ENCODE measurements around the gene GPX2.
"Not testable (repeated sequence)": the region's sequence is repeated elsewhere in the genome, so short reads cannot be mapped to it uniquely, and the experiment has no call there.

The GPX2 gene

GRCh38 chr14:64915797-64916196 is 26.7 kb downstream of the GPX2 start:
- Histone ChIP-seq H3K27ac (peak overlapping the region; percentile 95 to 99), H3K4me3 (peak overlapping the region; percentile 96)
- DNase-seq (ENCODE audit: low spot score): no peak
- no peak for TF ChIP-seq CTCF (IDR thresholded peaks at IDR 0.05)

GRCh38 chr14:64915029-64915424 is 27.5 kb downstream of the GPX2 start:
- H3K27ac ChIP-seq: peak overlapping the region; percentile 95 to 99
- no peak for DNase-seq (ENCODE audit: low spot score)
- no peak for TF ChIP-seq CTCF (IDR thresholded peaks at IDR 0.05)
- peak overlapping the region; percentile 96 for H3K4me3 ChIP-seq

GRCh38 chr14:64914237-64915028 is 28.1 kb downstream of the GPX2 start, which contains the start of gene CHURC1:
CHURC1 (plus strand) TSS chr14:64914455; CDS start chr14:64914496, 41 bp downstream.
- H3K27ac ChIP-seq: peak within 1 kb of the TSS; percentile 95 to 99
- DNase-seq (ENCODE audit: low spot score): peak; percentile 99
- TF ChIP-seq CTCF (IDR thresholded peaks at IDR 0.05): no peak
- H3K4me3 ChIP-seq: peak within 1 kb of the TSS; percentile 96

- Histone ChIP-seq H3K27ac (peak overlapping the region; percentile 95 to 99), H3K4me3 (peak overlapping the region; percentile 96)
- not testable (repeated sequence) for DNase-seq (ENCODE audit: low spot score)
Measured at GRCh38 chr14:64913477-64913876, 29.1 kb downstream of the GPX2 start.

GRCh38 chr14:64912261-64912660 is 30.3 kb downstream of the GPX2 start:
- Histone ChIP-seq H3K27ac (no peak overlapping the region), H3K4me3 (no peak overlapping the region)
- DNase-seq (ENCODE audit: low spot score): no peak
- no peak for TF ChIP-seq CTCF (IDR thresholded peaks at IDR 0.05)

GRCh38 chr14:64910847-64911495 is 31.6 kb downstream of the GPX2 start:
- H3K4me3 ChIP-seq: no peak overlapping the region
- H3K27ac ChIP-seq: no peak overlapping the region
- DNase-seq (ENCODE audit: low spot score): no peak
- TF ChIP-seq CTCF (IDR thresholded peaks at IDR 0.05): no peak

- no peak for DNase-seq (ENCODE audit: low spot score)
- H3K4me3 ChIP-seq: no peak overlapping the region
- no peak for TF ChIP-seq CTCF (IDR thresholded peaks at IDR 0.05)
- no peak overlapping the region for H3K27ac ChIP-seq
Measured at GRCh38 chr14:64906022-64906421, 36.5 kb downstream of the GPX2 start.

Data from coronary artery (tissue), 2 donors.